ENCODE results near the gene ANP32E. TPM values are rescaled to one million over a fixed set of nuclear protein-coding genes. Genes with fewer than 3 reads are reported as not detected.
"Not testable (repeated sequence)": the region's sequence is repeated elsewhere in the genome, so short reads cannot be mapped to it uniquely, and the experiment has no call there.

The ANP32E gene
- total and polyA plus RNA-seq, 2 donors (not counting 1 experiment from before 2014, with no cell fraction given), result 5.1 to 47.1 TPM

GRCh38 chr1:150221552-150221951 lies 14.4 kb downstream of the ANP32E start:
- peaks cover 4 to 43% of the 10 kb centered on the region in 2 experiments for H3K36me3 ChIP-seq (replicated peaks in 1 of 2; ENCODE audit: control extremely low read depth in 1 of 2, control insufficient read depth in 1 of 2, extremely low read depth in 1 of 2, insufficient read depth in 2 of 2, low read length in 1 of 2)
- Mint-ChIP-seq H3K27ac (no peak overlapping the region), H3K4me1 (peaks cover 14% of the 10 kb centered on the region), H3K9me3 (ENCODE audit: insufficient read depth) (no peaks in the 10 kb centered on the region), H3K27me3 (no peaks in the 10 kb centered on the region), H3K4me3 (no peak overlapping the region)
- no peak overlapping the region for H3K4me2 ChIP-seq (replicated peaks; ENCODE audit: low read depth, low read length, poor library complexity, severe bottlenecking)
- H2AFZ ChIP-seq (ENCODE audit: insufficient read depth, low read depth, low read length, poor library complexity, severe bottlenecking), result no peak overlapping the region
- no peak overlapping the region for H3K9ac ChIP-seq (ENCODE audit: low read length)
- intact Hi-C loops (cut with micrococcal nuclease), result no loop called here
- no peaks in the 10 kb centered on the region for H3K79me2 ChIP-seq (ENCODE audit: control insufficient read depth, insufficient read depth, low read length)
- no peak overlapping the region for H3K27ac ChIP-seq (ENCODE audit: low read length in 2 of 2)
- WGBS (ENCODE audit: insufficient coverage), result no CpG with 5 or more reads among the region's 2 CpGs
- no peaks in the 10 kb centered on the region for H3K27me3 ChIP-seq (replicated peaks in 1 of 4; ENCODE audit: control extremely low read depth in 1 of 4, control insufficient read depth in 3 of 4, insufficient read depth in 4 of 4, low read length in 3 of 4)
- ChIA-PET POLR2A (no interaction called here), CTCF (interaction anchor here (1.3 kb wide), 1 partner anchor 148 kb away, joined by 3 read pairs; no protein-coding TSS in a partner anchor)
- H3K4me1 ChIP-seq (ENCODE audit: control insufficient read depth in 2 of 2, insufficient read depth in 2 of 2, low read length in 2 of 2), result peaks cover 9 to 11% of the 10 kb centered on the region in 2 donors
- no peaks in the 10 kb centered on the region for H4K20me1 ChIP-seq (ENCODE audit: control insufficient read depth, insufficient read depth, low read length, poor library complexity, severe bottlenecking)
- H3K4me3 ChIP-seq (ENCODE audit: control extremely low read depth in 1 of 5, extremely low read depth in 1 of 5, insufficient read depth in 1 of 5, low read depth in 2 of 5, low read length in 4 of 5), result no peak overlapping the region
- TF ChIP-seq, protein P1, sequence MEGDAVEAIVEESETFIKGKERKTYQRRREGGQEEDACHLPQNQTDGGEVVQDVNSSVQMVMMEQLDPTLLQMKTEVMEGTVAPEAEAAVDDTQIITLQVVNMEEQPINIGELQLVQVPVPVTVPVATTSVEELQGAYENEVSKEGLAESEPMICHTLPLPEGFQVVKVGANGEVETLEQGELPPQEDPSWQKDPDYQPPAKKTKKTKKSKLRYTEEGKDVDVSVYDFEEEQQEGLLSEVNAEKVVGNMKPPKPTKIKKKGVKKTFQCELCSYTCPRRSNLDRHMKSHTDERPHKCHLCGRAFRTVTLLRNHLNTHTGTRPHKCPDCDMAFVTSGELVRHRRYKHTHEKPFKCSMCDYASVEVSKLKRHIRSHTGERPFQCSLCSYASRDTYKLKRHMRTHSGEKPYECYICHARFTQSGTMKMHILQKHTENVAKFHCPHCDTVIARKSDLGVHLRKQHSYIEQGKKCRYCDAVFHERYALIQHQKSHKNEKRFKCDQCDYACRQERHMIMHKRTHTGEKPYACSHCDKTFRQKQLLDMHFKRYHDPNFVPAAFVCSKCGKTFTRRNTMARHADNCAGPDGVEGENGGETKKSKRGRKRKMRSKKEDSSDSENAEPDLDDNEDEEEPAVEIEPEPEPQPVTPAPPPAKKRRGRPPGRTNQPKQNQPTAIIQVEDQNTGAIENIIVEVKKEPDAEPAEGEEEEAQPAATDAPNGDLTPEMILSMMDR (IDR thresholded peaks at IDR 0.05), result peak; percentile 61
- no peak for TF ChIP-seq EZH2 (IDR thresholded peaks at IDR 0.05; ENCODE audit: borderline replicate concordance, insufficient read depth, low read depth, low read length, poor library complexity, severe bottlenecking)
- no peaks in the 10 kb centered on the region for H3K9me3 ChIP-seq (ENCODE audit: control extremely low read depth in 1 of 3, control insufficient read depth in 2 of 3, insufficient read depth in 1 of 3, low read length in 2 of 3)
- DNase-seq, result peak; percentile 43
- peak; percentile 47 for ATAC-seq (ENCODE audit: low read depth)

- CTCF ChIA-PET, result interaction anchor here (3.2 kb wide), 1 partner anchor 18 kb away, joined by 10 read pairs; no protein-coding TSS in a partner anchor
- H3K27ac ChIP-seq (ENCODE audit: low read length in 2 of 2); H3K79me2 ChIP-seq (ENCODE audit: control insufficient read depth, insufficient read depth, low read length); H3K4me3 Mint-ChIP-seq; intact Hi-C loops (cut with micrococcal nuclease); H3K4me2 ChIP-seq (replicated peaks; ENCODE audit: low read depth, low read length, poor library complexity, severe bottlenecking); H2AFZ ChIP-seq (ENCODE audit: insufficient read depth, low read depth, low read length, poor library complexity, severe bottlenecking); H3K27ac Mint-ChIP-seq; H3K27me3 Mint-ChIP-seq; H3K9me3 ChIP-seq (ENCODE audit: control extremely low read depth in 1 of 3, control insufficient read depth in 2 of 3, insufficient read depth in 1 of 3, low read length in 2 of 3); H3K9me3 Mint-ChIP-seq (ENCODE audit: insufficient read depth); H3K27me3 ChIP-seq (replicated peaks in 1 of 4; ENCODE audit: control extremely low read depth in 1 of 4, control insufficient read depth in 3 of 4, insufficient read depth in 4 of 4, low read length in 3 of 4); ATAC-seq (ENCODE audit: low read depth); H3K4me3 ChIP-seq (ENCODE audit: control extremely low read depth in 1 of 5, extremely low read depth in 1 of 5, insufficient read depth in 1 of 5, low read depth in 2 of 5, low read length in 4 of 5); H4K20me1 ChIP-seq (ENCODE audit: control insufficient read depth, insufficient read depth, low read length, poor library complexity, severe bottlenecking); DNase-seq; H3K9ac ChIP-seq (ENCODE audit: low read length): not testable (repeated sequence)
- H3K4me1 Mint-ChIP-seq, result peaks cover 16% of the 10 kb centered on the region
- peaks cover 6 to 13% of the 10 kb centered on the region in 2 donors for H3K4me1 ChIP-seq (ENCODE audit: control insufficient read depth in 2 of 2, insufficient read depth in 2 of 2, low read length in 2 of 2)
- WGBS (ENCODE audit: insufficient coverage), result 100% methylated on average over 2 of the region's 6 CpGs
- H3K36me3 ChIP-seq (replicated peaks in 1 of 2; ENCODE audit: control extremely low read depth in 1 of 2, control insufficient read depth in 1 of 2, extremely low read depth in 1 of 2, insufficient read depth in 2 of 2, low read length in 1 of 2), result peaks cover 4 to 14% of the 10 kb centered on the region in 2 experiments
- POLR2A ChIA-PET, result interaction anchor here (0.6 to 1.3 kb wide), 2 partner anchors 19 to 146 kb away, joined by 3 read pairs; no protein-coding TSS in a partner anchor
Observed at GRCh38 chr1:150215855-150216254, 20.1 kb downstream of the ANP32E start.

DNA sequence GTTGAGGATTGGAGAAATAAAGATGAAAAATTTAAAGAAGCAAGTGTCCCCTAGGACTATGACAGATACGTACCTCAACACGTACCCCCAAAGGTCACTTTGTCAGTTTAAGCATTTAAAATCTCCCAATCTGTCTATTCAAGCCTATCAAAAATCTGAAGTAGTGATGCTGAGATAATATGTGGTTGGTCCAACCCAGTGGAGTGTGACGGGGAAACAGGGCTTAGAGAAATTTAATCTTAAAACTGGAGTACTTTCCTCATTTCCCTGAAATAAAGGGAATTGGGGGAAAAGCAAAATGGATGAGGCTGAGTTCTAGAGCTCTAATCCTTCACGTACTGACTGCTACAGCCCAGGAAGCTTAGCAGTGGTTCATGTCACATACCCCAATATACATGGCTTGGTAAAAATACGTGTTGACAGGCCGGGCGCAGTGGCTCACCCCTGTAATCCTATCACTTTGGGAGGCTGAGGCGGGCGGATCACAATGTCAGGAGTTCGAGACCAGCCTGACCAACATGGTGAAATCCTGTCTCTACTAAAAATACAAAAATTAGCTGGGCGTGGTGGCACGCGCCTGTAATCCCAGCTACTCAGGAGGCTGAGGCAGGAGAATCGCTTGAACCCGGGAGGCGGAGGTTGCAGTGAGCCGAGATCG lies 21.7 kb downstream of the ANP32E start:
- Mint-ChIP-seq H3K27ac (peak overlapping the region; percentile 95), H3K4me1 (peaks cover 16% of the 10 kb centered on the region), H3K4me3 (peak overlapping the region; percentile 93)
- Histone ChIP-seq H3K4me3 (ENCODE audit: control extremely low read depth in 1 of 5, extremely low read depth in 1 of 5, insufficient read depth in 1 of 5, low read depth in 2 of 5, low read length in 4 of 5) (peak overlapping the region; percentile 51 to 89 (median 70)), H3K4me2 (replicated peaks; ENCODE audit: low read depth, low read length, poor library complexity, severe bottlenecking) (peak overlapping the region; percentile 72), H3K4me1 (ENCODE audit: control insufficient read depth in 2 of 2, insufficient read depth in 2 of 2, low read length in 2 of 2) (peaks cover 6 to 13% of the 10 kb centered on the region in 2 donors), H3K9ac (ENCODE audit: low read length) (peak overlapping the region; percentile 68), H3K27ac (ENCODE audit: low read length in 2 of 2) (peak overlapping the region; percentile 73 to 74), H2AFZ (ENCODE audit: insufficient read depth, low read depth, low read length, poor library complexity, severe bottlenecking) (peak overlapping the region; percentile 70)
- H3K9me3 ChIP-seq (ENCODE audit: control extremely low read depth in 1 of 3, control insufficient read depth in 2 of 3, insufficient read depth in 1 of 3, low read length in 2 of 3); DNase-seq; H3K27me3 Mint-ChIP-seq; ATAC-seq (ENCODE audit: low read depth); H3K9me3 Mint-ChIP-seq (ENCODE audit: insufficient read depth); intact Hi-C loops (cut with micrococcal nuclease); H4K20me1 ChIP-seq (ENCODE audit: control insufficient read depth, insufficient read depth, low read length, poor library complexity, severe bottlenecking); H3K79me2 ChIP-seq (ENCODE audit: control insufficient read depth, insufficient read depth, low read length); H3K36me3 ChIP-seq (replicated peaks in 1 of 2; ENCODE audit: control extremely low read depth in 1 of 2, control insufficient read depth in 1 of 2, extremely low read depth in 1 of 2, insufficient read depth in 2 of 2, low read length in 1 of 2); H3K27me3 ChIP-seq (replicated peaks in 1 of 4; ENCODE audit: control extremely low read depth in 1 of 4, control insufficient read depth in 3 of 4, insufficient read depth in 4 of 4, low read length in 3 of 4): not testable (repeated sequence)
- CTCF ChIA-PET, result interaction anchor here (0.5 to 3.2 kb wide), 3 partner anchors 10 to 20 kb away, joined by 4 to 10 read pairs (median 5); no protein-coding TSS in a partner anchor
- 90% methylated on average over 2 of the region's 18 CpGs for WGBS (ENCODE audit: insufficient coverage)
- POLR2A ChIA-PET, result interaction anchor here (0.5 to 2.8 kb wide), 2 partner anchors 19 to 23 kb away, joined by 3 to 19 read pairs; no protein-coding TSS in a partner anchor
